ENCODE results near the gene ENTREP3.

ENTREP3 gene, protein sequence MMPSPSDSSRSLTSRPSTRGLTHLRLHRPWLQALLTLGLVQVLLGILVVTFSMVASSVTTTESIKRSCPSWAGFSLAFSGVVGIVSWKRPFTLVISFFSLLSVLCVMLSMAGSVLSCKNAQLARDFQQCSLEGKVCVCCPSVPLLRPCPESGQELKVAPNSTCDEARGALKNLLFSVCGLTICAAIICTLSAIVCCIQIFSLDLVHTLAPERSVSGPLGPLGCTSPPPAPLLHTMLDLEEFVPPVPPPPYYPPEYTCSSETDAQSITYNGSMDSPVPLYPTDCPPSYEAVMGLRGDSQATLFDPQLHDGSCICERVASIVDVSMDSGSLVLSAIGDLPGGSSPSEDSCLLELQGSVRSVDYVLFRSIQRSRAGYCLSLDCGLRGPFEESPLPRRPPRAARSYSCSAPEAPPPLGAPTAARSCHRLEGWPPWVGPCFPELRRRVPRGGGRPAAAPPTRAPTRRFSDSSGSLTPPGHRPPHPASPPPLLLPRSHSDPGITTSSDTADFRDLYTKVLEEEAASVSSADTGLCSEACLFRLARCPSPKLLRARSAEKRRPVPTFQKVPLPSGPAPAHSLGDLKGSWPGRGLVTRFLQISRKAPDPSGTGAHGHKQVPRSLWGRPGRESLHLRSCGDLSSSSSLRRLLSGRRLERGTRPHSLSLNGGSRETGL

DNA sequence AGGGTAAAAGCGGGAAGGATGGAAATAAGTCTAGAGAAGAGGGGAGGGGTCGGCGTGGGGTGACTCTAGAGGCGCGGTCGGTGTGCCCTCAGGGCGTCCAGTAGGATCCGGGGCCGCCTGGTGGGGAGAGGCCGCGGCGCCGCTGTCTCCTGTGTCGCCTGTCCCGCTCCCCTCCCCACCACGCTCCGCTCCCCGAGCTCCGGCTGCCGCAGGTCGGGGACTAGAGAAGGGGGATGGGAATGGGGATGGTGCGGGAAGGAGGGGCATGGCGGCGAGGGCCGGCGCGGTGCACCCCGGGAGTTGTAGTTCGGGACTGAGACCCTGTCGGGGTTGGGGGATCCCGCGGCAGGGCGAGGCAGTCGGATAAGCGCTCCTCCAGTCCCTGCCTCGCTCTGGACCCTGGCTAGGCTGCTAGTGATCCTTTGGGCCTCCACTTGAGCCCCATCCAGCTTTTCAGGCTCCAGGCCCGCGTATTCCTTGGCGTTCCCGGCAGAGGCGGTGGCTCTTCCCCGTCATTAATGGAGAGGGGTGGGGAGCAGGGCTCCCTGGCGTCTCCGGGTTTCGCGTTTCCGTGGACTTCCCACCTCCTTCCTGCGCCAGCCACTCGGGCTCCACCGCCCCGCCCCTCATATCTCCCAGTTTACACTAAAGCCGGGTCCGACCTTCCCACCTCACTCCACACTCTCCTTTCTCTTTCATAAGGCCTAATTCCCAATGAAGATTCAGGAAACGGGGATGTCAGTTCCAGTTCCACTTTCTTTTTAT, at the start of gene ENTREP3:
Gene ENTREP3, minus strand, starts transcription at position 241 of the 765 bp plus-strand sequence. CDS start 606 bp downstream, outside the sequence.
- H3K9ac ChIP-seq (ENCODE audit: low read depth, low read length) = peak within 1 kb of the TSS; percentile 66
- peaks cover 3% of the 10 kb centered on the region; the same call in 1 of the 2 replicates for H4K20me1 ChIP-seq (ENCODE audit: insufficient read depth, low read length)
- H3K36me3 ChIP-seq (ENCODE audit: insufficient read depth, low read length) = peaks cover 22% of the 10 kb centered on the region
- peak within 1 kb of the TSS; percentile 61 for H2AFZ ChIP-seq (ENCODE audit: low read depth, low read length)
- no peaks in the 10 kb centered on the region for H3K9me3 ChIP-seq (ENCODE audit: insufficient read depth, low read length, severe bottlenecking)
- peak within 1 kb of the TSS; percentile 49 to 60 for H3K4me3 ChIP-seq (ENCODE audit: low read depth in 1 of 2, low read length in 2 of 2)
- H3K27me3 ChIP-seq (ENCODE audit: insufficient read depth, low read length, poor library complexity) = no peaks in the 10 kb centered on the region
- H3K79me2 ChIP-seq (ENCODE audit: insufficient read depth, low read length) = peaks cover 24% of the 10 kb centered on the region
- H3K4me2 ChIP-seq (ENCODE audit: insufficient read depth, low read length) = peak within 1 kb of the TSS; percentile 85
- peaks cover 46% of the 10 kb centered on the region for H3K4me1 ChIP-seq (ENCODE audit: insufficient read depth, low read length)
- DNase-seq (peak; percentile 90), ATAC-seq (ENCODE audit: insufficient read depth, low read depth) (peak; percentile 78)
- no peak for TF ChIP-seq EZH2 (IDR thresholded peaks at IDR 0.05; ENCODE audit: borderline replicate concordance, low read depth, low read length, severe bottlenecking)
- TF ChIP-seq, protein P1, sequence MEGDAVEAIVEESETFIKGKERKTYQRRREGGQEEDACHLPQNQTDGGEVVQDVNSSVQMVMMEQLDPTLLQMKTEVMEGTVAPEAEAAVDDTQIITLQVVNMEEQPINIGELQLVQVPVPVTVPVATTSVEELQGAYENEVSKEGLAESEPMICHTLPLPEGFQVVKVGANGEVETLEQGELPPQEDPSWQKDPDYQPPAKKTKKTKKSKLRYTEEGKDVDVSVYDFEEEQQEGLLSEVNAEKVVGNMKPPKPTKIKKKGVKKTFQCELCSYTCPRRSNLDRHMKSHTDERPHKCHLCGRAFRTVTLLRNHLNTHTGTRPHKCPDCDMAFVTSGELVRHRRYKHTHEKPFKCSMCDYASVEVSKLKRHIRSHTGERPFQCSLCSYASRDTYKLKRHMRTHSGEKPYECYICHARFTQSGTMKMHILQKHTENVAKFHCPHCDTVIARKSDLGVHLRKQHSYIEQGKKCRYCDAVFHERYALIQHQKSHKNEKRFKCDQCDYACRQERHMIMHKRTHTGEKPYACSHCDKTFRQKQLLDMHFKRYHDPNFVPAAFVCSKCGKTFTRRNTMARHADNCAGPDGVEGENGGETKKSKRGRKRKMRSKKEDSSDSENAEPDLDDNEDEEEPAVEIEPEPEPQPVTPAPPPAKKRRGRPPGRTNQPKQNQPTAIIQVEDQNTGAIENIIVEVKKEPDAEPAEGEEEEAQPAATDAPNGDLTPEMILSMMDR (IDR thresholded peaks at IDR 0.05; ENCODE audit: borderline replicate concordance, extremely low read depth, low read length, poor library complexity, severe bottlenecking) = no peak
- peak within 1 kb of the TSS; percentile 67 for H3K27ac ChIP-seq (ENCODE audit: low read length)

DNA sequence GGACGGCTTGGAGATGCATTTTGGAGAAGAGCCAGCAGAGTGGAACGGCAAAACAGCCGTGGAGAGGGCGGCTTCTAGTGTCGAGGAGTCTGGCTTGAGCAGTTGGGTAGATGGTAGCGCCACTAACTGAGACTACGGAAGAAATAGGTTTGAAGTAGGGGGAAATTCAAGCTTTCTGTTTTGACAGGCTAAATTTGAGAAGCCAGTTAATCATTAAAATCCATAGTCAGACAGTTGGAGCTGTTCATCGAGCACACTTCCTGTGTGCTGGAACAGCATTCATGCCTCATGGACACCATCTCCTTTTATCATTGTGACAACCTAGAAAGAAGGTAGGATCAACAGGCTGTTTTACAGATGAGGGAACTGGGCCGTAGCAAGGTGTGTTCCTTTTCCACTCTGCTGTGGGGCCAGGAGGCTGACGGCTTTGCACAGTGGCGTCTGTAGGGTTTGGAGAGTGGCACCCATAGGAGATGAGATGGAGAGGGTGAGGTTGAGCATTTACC, 49.3 kb upstream of the ENTREP3 start:
- no peak for ATAC-seq (ENCODE audit: insufficient read depth, low read depth)
- DNase-seq = no peak
- no peak for TF ChIP-seq EZH2 (IDR thresholded peaks at IDR 0.05; ENCODE audit: borderline replicate concordance, low read depth, low read length, severe bottlenecking)
- TF ChIP-seq, protein P1 (IDR thresholded peaks at IDR 0.05; ENCODE audit: borderline replicate concordance, extremely low read depth, low read length, poor library complexity, severe bottlenecking) = no peak

DNA sequence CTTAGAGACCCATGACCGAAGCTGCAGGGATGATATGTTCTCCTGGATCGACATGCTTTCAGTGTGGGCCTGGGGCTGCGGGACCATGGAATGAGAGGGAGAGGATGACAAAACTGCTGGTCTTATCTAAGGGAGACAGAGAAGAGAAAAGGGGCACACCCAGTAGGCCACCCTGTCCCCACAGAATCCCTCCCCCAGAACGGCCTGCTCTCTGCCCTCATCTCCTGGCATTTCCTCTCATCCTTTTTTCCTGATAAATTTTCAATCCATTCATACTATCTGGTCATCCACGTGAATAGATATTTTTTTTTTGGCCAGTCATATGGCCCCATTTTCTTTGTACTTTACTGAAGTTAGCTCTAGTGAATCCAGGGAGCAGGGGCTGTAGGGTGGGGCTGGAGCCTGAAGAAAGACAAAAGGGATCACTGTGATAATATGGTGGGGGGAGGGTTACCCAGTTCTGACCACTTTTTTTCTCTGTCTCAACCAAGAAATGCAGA, 46.1 kb upstream of the ENTREP3 start, which contains the start of gene PKLR:
Gene PKLR, minus strand, starts transcription at position 97 of the 500 bp plus-strand sequence. Its CDS starts 43 bp downstream, at position 54.
- no peaks in the 10 kb centered on the region for H3K4me1 ChIP-seq (ENCODE audit: insufficient read depth, low read length)
- no peak for TF ChIP-seq EZH2 (IDR thresholded peaks at IDR 0.05; ENCODE audit: borderline replicate concordance, low read depth, low read length, severe bottlenecking)
- TF ChIP-seq, protein P1 (IDR thresholded peaks at IDR 0.05; ENCODE audit: borderline replicate concordance, extremely low read depth, low read length, poor library complexity, severe bottlenecking) = no peak
- H2AFZ ChIP-seq (ENCODE audit: low read depth, low read length) = no peak within 1 kb of the TSS
- H3K36me3 ChIP-seq (ENCODE audit: insufficient read depth, low read length) = no peaks in the 10 kb centered on the region
- H3K79me2 ChIP-seq (ENCODE audit: insufficient read depth, low read length) = no peaks in the 10 kb centered on the region
- no peaks in the 10 kb centered on the region for H3K9me3 ChIP-seq (ENCODE audit: insufficient read depth, low read length, severe bottlenecking)
- no peak within 1 kb of the TSS for H3K27ac ChIP-seq (ENCODE audit: low read length)
- H3K9ac ChIP-seq (ENCODE audit: low read depth, low read length) = no peak within 1 kb of the TSS
- H3K4me2 ChIP-seq (ENCODE audit: insufficient read depth, low read length) = no peak within 1 kb of the TSS
- no peak within 1 kb of the TSS for H3K4me3 ChIP-seq (ENCODE audit: low read depth in 1 of 2, low read length in 2 of 2)
- H3K27me3 ChIP-seq (ENCODE audit: insufficient read depth, low read length, poor library complexity) = no peaks in the 10 kb centered on the region
- no peaks in the 10 kb centered on the region for H4K20me1 ChIP-seq (ENCODE audit: insufficient read depth, low read length)
- DNase-seq (no peak), ATAC-seq (ENCODE audit: insufficient read depth, low read depth) (no peak)

More for the DNA sequence above, 49.3 kb upstream of the ENTREP3 start:
- Histone ChIP-seq H3K79me2 (ENCODE audit: insufficient read depth, low read length) (peaks cover 10% of the 10 kb centered on the region), H3K9me3 (ENCODE audit: insufficient read depth, low read length, severe bottlenecking) (no peaks in the 10 kb centered on the region), H3K4me2 (ENCODE audit: insufficient read depth, low read length) (no peak overlapping the region), H3K36me3 (ENCODE audit: insufficient read depth, low read length) (no peaks in the 10 kb centered on the region; the same call in 1 of the 2 replicates), H3K4me1 (ENCODE audit: insufficient read depth, low read length) (peaks cover 13% of the 10 kb centered on the region), H3K27me3 (ENCODE audit: insufficient read depth, low read length, poor library complexity) (no peaks in the 10 kb centered on the region), H3K27ac (ENCODE audit: low read length) (no peak overlapping the region), H2AFZ (ENCODE audit: low read depth, low read length) (no peak overlapping the region), H3K9ac (ENCODE audit: low read depth, low read length) (no peak overlapping the region), H3K4me3 (ENCODE audit: low read depth in 1 of 2, low read length in 2 of 2) (no peak overlapping the region), H4K20me1 (ENCODE audit: insufficient read depth, low read length) (no peaks in the 10 kb centered on the region)

Measured in DND-41 (cell line).